Measurements from ENCODE around the gene TMX1.
"Not testable (repeated sequence)": the region's sequence is repeated elsewhere in the genome, so short reads cannot be mapped to it uniquely, and the experiment has no call there.

Gene TMX1

GRCh38 chr14:51211149-51211548, 28.9 kb upstream of the TMX1 start:
- Histone ChIP-seq H3K4me3 (ENCODE audit: insufficient read depth, low read depth, low read length, poor library complexity, severe bottlenecking) (no peak overlapping the region), H3K27ac (ENCODE audit: insufficient read depth, low read length, poor library complexity, severe bottlenecking) (no peak overlapping the region), H3K9me3 (ENCODE audit: control insufficient read depth, low read length) (no peaks in the 10 kb centered on the region), H3K36me3 (ENCODE audit: control insufficient read depth, insufficient read depth, low read length) (no peaks in the 10 kb centered on the region), H3K4me1 (ENCODE audit: control insufficient read depth, insufficient read depth, low read length, poor library complexity, severe bottlenecking) (no peaks in the 10 kb centered on the region), H3K27me3 (replicated peaks; ENCODE audit: control insufficient read depth, insufficient read depth, low read length, poor library complexity, severe bottlenecking) (no peaks in the 10 kb centered on the region)
- DNase-seq, result no peak

GRCh38 chr14:51216602-51217001, 23.4 kb upstream of the TMX1 start:
- Histone ChIP-seq H3K4me3 (ENCODE audit: insufficient read depth, low read depth, low read length, poor library complexity, severe bottlenecking) (no peak overlapping the region), H3K27me3 (replicated peaks; ENCODE audit: control insufficient read depth, insufficient read depth, low read length, poor library complexity, severe bottlenecking) (no peaks in the 10 kb centered on the region), H3K27ac (ENCODE audit: insufficient read depth, low read length, poor library complexity, severe bottlenecking) (no peak overlapping the region), H3K9me3 (ENCODE audit: control insufficient read depth, low read length) (no peaks in the 10 kb centered on the region), H3K4me1 (ENCODE audit: control insufficient read depth, insufficient read depth, low read length, poor library complexity, severe bottlenecking) (no peaks in the 10 kb centered on the region), H3K36me3 (ENCODE audit: control insufficient read depth, insufficient read depth, low read length) (no peaks in the 10 kb centered on the region)
- no peak for DNase-seq

GRCh38 chr14:51219473-51220448, 20.3 kb upstream of the TMX1 start:
- no peak overlapping the region for H3K27ac ChIP-seq (ENCODE audit: insufficient read depth, low read length, poor library complexity, severe bottlenecking)
- no peaks in the 10 kb centered on the region for H3K36me3 ChIP-seq (ENCODE audit: control insufficient read depth, insufficient read depth, low read length)
- H3K9me3 ChIP-seq (ENCODE audit: control insufficient read depth, low read length), result no peaks in the 10 kb centered on the region
- H3K27me3 ChIP-seq (replicated peaks; ENCODE audit: control insufficient read depth, insufficient read depth, low read length, poor library complexity, severe bottlenecking), result no peaks in the 10 kb centered on the region
- H3K4me3 ChIP-seq (ENCODE audit: insufficient read depth, low read depth, low read length, poor library complexity, severe bottlenecking), result no peak overlapping the region
- no peaks in the 10 kb centered on the region for H3K4me1 ChIP-seq (ENCODE audit: control insufficient read depth, insufficient read depth, low read length, poor library complexity, severe bottlenecking)
- no peak for DNase-seq

- not testable (repeated sequence) for H3K27ac ChIP-seq (ENCODE audit: insufficient read depth, low read length, poor library complexity, severe bottlenecking); H3K27me3 ChIP-seq (replicated peaks; ENCODE audit: control insufficient read depth, insufficient read depth, low read length, poor library complexity, severe bottlenecking); H3K4me1 ChIP-seq (ENCODE audit: control insufficient read depth, insufficient read depth, low read length, poor library complexity, severe bottlenecking); H3K4me3 ChIP-seq (ENCODE audit: insufficient read depth, low read depth, low read length, poor library complexity, severe bottlenecking); DNase-seq; H3K9me3 ChIP-seq (ENCODE audit: control insufficient read depth, low read length); H3K36me3 ChIP-seq (ENCODE audit: control insufficient read depth, insufficient read depth, low read length)
Observed at GRCh38 chr14:51223463-51223862, 16.6 kb upstream of the TMX1 start.

- Histone ChIP-seq H3K27me3 (replicated peaks; ENCODE audit: control insufficient read depth, insufficient read depth, low read length, poor library complexity, severe bottlenecking) (no peaks in the 10 kb centered on the region), H3K9me3 (ENCODE audit: control insufficient read depth, low read length) (no peaks in the 10 kb centered on the region), H3K36me3 (ENCODE audit: control insufficient read depth, insufficient read depth, low read length) (no peaks in the 10 kb centered on the region), H3K4me3 (ENCODE audit: insufficient read depth, low read depth, low read length, poor library complexity, severe bottlenecking) (no peak overlapping the region), H3K4me1 (ENCODE audit: control insufficient read depth, insufficient read depth, low read length, poor library complexity, severe bottlenecking) (no peaks in the 10 kb centered on the region), H3K27ac (ENCODE audit: insufficient read depth, low read length, poor library complexity, severe bottlenecking) (no peak overlapping the region)
- no peak for DNase-seq
Observed at GRCh38 chr14:51224551-51224950, 15.5 kb upstream of the TMX1 start.

GRCh38 chr14:51225751-51226150, 14.3 kb upstream of the TMX1 start:
- DNase-seq, result no peak
- no peaks in the 10 kb centered on the region for H3K27me3 ChIP-seq (replicated peaks; ENCODE audit: control insufficient read depth, insufficient read depth, low read length, poor library complexity, severe bottlenecking)
- no peak overlapping the region for H3K4me3 ChIP-seq (ENCODE audit: insufficient read depth, low read depth, low read length, poor library complexity, severe bottlenecking)
- no peaks in the 10 kb centered on the region for H3K9me3 ChIP-seq (ENCODE audit: control insufficient read depth, low read length)
- no peak overlapping the region for H3K27ac ChIP-seq (ENCODE audit: insufficient read depth, low read length, poor library complexity, severe bottlenecking)
- no peaks in the 10 kb centered on the region for H3K36me3 ChIP-seq (ENCODE audit: control insufficient read depth, insufficient read depth, low read length)
- no peaks in the 10 kb centered on the region for H3K4me1 ChIP-seq (ENCODE audit: control insufficient read depth, insufficient read depth, low read length, poor library complexity, severe bottlenecking)

- Histone ChIP-seq H3K27me3 (replicated peaks; ENCODE audit: control insufficient read depth, insufficient read depth, low read length, poor library complexity, severe bottlenecking) (no peaks in the 10 kb centered on the region), H3K4me1 (ENCODE audit: control insufficient read depth, insufficient read depth, low read length, poor library complexity, severe bottlenecking) (no peaks in the 10 kb centered on the region), H3K9me3 (ENCODE audit: control insufficient read depth, low read length) (no peaks in the 10 kb centered on the region), H3K4me3 (ENCODE audit: insufficient read depth, low read depth, low read length, poor library complexity, severe bottlenecking) (no peak overlapping the region), H3K36me3 (ENCODE audit: control insufficient read depth, insufficient read depth, low read length) (no peaks in the 10 kb centered on the region), H3K27ac (ENCODE audit: insufficient read depth, low read length, poor library complexity, severe bottlenecking) (no peak overlapping the region)
- DNase-seq, result no peak
Observed at GRCh38 chr14:51228391-51228790, 11.7 kb upstream of the TMX1 start.

- Histone ChIP-seq H3K9me3 (ENCODE audit: control insufficient read depth, low read length) (no peaks in the 10 kb centered on the region), H3K4me3 (ENCODE audit: insufficient read depth, low read depth, low read length, poor library complexity, severe bottlenecking) (no peak overlapping the region), H3K36me3 (ENCODE audit: control insufficient read depth, insufficient read depth, low read length) (no peaks in the 10 kb centered on the region), H3K4me1 (ENCODE audit: control insufficient read depth, insufficient read depth, low read length, poor library complexity, severe bottlenecking) (no peaks in the 10 kb centered on the region), H3K27ac (ENCODE audit: insufficient read depth, low read length, poor library complexity, severe bottlenecking) (no peak overlapping the region), H3K27me3 (replicated peaks; ENCODE audit: control insufficient read depth, insufficient read depth, low read length, poor library complexity, severe bottlenecking) (no peaks in the 10 kb centered on the region)
- DNase-seq, result no peak
Observed at GRCh38 chr14:51228890-51229289, 11.2 kb upstream of the TMX1 start.

- Histone ChIP-seq H3K27me3 (replicated peaks; ENCODE audit: control insufficient read depth, insufficient read depth, low read length, poor library complexity, severe bottlenecking) (no peaks in the 10 kb centered on the region), H3K27ac (ENCODE audit: insufficient read depth, low read length, poor library complexity, severe bottlenecking) (no peak overlapping the region), H3K4me1 (ENCODE audit: control insufficient read depth, insufficient read depth, low read length, poor library complexity, severe bottlenecking) (peaks cover 7% of the 10 kb centered on the region), H3K9me3 (ENCODE audit: control insufficient read depth, low read length) (no peaks in the 10 kb centered on the region), H3K36me3 (ENCODE audit: control insufficient read depth, insufficient read depth, low read length) (no peaks in the 10 kb centered on the region), H3K4me3 (ENCODE audit: insufficient read depth, low read depth, low read length, poor library complexity, severe bottlenecking) (no peak overlapping the region)
- DNase-seq, result no peak
Observed at GRCh38 chr14:51236314-51236713, 3.7 kb upstream of the TMX1 start.

GRCh38 chr14:51240804-51241380, 845 bp downstream of the TMX1 start:
- Histone ChIP-seq H3K9me3 (ENCODE audit: control insufficient read depth, low read length) (no peaks in the 10 kb centered on the region), H3K36me3 (ENCODE audit: control insufficient read depth, insufficient read depth, low read length) (no peaks in the 10 kb centered on the region)
- DNase-seq, result no peak

More at GRCh38 chr14:51240804-51241380, 845 bp downstream of the TMX1 start:
- H3K4me3 ChIP-seq (ENCODE audit: insufficient read depth, low read depth, low read length, poor library complexity, severe bottlenecking), result peak overlapping the region; percentile 82
- H3K27me3 ChIP-seq (replicated peaks; ENCODE audit: control insufficient read depth, insufficient read depth, low read length, poor library complexity, severe bottlenecking), result no peaks in the 10 kb centered on the region
- H3K27ac ChIP-seq (ENCODE audit: insufficient read depth, low read length, poor library complexity, severe bottlenecking), result peak overlapping the region; percentile 71
- H3K4me1 ChIP-seq (ENCODE audit: control insufficient read depth, insufficient read depth, low read length, poor library complexity, severe bottlenecking), result peaks cover 21% of the 10 kb centered on the region

Measured in effector memory CD4-positive, alpha-beta T cell (primary cell).